ENCODE results near the gene NBEAL2.

Gene NBEAL2

DNA sequence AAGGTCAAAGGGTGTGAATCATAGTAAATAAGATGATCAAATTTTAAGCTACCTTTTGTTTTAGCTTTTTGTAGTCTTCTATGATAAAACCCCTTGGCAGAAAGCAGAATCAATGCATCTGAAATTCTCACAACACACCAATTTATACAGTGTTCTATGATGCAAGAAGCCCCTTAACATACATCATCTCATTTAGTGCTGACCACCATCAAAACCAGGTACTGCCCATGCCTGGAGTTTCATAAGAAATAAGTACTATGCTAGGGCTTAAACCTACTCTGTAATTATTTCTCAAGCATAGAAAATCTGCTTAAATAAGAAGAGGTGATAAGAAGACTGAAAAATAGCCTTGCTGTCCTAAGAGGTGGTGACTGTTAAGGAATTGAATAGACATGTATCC lies 67.6 kb downstream of the NBEAL2 start:
- no peak for DNase-seq

DNA sequence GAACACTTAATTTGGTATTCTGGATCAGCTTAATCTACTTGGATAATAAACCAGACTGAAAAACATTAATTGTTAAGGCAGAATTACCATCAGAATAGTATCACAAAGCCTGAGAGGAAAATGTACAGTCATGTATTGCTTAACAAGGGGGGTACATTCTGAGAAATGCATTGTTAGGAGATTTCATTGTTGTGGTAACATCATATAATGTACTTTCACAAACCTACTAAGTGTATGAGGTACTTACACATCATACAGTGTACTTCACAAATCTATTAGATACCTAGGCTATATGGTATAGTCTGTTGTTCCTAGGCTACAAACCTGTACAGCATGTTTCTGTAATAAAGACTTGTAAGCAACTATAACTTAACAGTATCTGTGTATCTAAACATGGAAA lies 68.2 kb downstream of the NBEAL2 start:
- no peak for DNase-seq

DNA sequence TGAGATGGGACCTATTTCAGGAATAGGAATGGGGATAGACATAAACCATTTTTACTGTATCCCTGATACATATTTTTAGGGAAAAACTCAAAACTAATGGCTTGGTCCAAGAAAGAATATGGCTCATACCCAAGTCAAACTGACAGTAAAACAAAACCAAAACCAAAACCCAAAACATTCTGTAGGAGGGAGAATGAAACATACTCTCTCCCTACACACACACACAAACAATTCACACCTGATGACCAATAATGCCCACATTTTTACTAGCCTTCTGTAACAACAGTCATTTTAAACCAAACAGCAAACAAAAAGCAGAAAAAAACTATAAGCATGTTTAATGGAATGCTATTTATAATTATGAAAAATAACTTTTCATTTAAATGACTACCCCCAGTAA lies 74.9 kb downstream of the NBEAL2 start:
- DNase-seq: no peak

DNA sequence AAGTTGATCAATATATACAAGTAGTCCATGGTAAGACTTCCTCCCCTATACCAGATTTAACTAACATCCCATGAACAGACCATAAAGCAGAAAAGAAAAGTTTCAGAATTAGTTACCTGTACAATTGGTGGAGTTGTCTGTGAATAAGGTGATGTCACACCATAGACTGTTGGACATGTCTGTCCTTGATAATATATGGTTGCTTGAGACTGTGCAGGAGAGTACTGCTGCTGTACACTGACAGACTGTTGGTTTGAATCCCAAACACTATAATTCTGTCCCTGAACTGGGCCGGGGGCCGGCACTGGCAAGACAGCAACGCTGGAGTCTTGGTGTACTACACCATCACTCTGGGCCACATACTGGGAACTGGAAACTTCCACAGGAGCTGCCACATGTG lies 77.2 kb downstream of the NBEAL2 start:
- DNase-seq: no peak

DNA sequence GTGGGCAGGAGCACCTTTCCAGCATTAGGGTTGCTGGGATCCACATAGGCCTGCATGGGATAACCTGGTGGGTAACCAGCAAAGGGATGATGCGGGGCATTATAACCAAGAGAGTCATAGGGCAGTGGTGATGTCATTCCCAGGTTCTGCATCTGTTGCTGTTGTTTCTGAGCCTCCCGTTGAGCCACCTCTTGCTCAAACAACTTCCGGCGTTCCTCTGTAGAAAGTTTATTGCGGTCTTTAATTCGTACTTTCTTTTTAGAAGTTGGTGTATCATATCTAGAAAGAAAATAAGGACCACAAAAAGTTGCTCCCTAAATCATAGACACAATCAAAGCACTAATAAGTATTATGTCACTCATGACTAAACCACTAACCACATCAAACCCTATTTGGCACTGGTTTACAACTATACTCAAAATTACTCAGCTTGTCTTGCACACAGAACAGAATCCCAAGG lies 77.8 kb downstream of the NBEAL2 start:
- no peak for DNase-seq

Data from NCI-H526 (cell line).